IPS-20b (cell line): ENCODE data around the gene PSMA3.

Experiments
- H3K27ac ChIP-seq: one replicate; pipeline ENCODE4 v1.5.1; 2013; ENCODE audit warnings: low read length
- H3K27me3 ChIP-seq: 2 replicates; pipeline ENCODE4 v1.6.1; 2013; ENCODE audit warnings: mild to moderate bottlenecking, low read length, inconsistent platforms; ENCODE audit not compliant: insufficient read depth
- H3K36me3 ChIP-seq: 2 replicates; pipeline ENCODE4 v1.6.1; 2013; ENCODE audit warnings: low read depth, mild to moderate bottlenecking, inconsistent platforms, low read length, moderate library complexity; ENCODE audit not compliant: insufficient read depth
- H3K4me1 ChIP-seq: 2 replicates; pipeline ENCODE4 v1.6.1; 2013; ENCODE audit warnings: mild to moderate bottlenecking, control low read depth, inconsistent platforms, low read length, moderate library complexity; ENCODE audit not compliant: insufficient read depth
- H3K4me3 ChIP-seq: 2 replicates; pipeline ENCODE4 v1.5.1; 2013; ENCODE audit warnings: mild to moderate bottlenecking, low read length, inconsistent platforms
- H3K9ac ChIP-seq: 2 replicates; pipeline ENCODE4 v1.6.1; 2013; ENCODE audit warnings: low read depth, mild to moderate bottlenecking, inconsistent platforms, low read length, moderate library complexity
- H3K9me3 ChIP-seq: 2 replicates; pipeline ENCODE4 v1.6.1; 2013; ENCODE audit warnings: mild to moderate bottlenecking, low read depth, low read length, inconsistent platforms; ENCODE audit not compliant: insufficient read depth

The PSMA3 gene

DNA sequence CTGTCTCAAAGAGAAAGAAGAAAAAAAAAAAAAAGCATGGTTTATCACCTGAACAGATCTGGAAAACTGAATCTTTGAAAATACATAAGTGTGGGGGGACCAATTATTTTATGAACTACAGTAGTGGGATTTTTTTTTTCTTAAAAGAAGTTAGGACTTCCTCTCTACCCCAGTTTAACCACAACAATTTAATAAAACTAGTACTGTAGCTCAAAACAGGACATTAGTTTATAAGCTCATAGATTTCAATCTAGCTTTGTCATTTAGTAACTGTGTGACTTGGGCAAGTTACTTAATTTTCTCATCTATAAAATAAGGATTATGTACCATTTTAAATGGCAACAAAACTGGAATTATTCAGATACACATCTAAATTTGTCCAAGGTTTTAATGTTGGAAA, 30.2 kb downstream of the PSMA3 start:
- no peak overlapping the region for H3K27ac ChIP-seq
- H3K36me3 ChIP-seq, result peaks cover 80% of the 10 kb centered on the region
- H3K27me3 ChIP-seq, result no peaks in the 10 kb centered on the region
- H3K4me3 ChIP-seq, result no peak overlapping the region
- no peaks in the 10 kb centered on the region for H3K9me3 ChIP-seq
- H3K4me1 ChIP-seq, result no peaks in the 10 kb centered on the region
- no peak overlapping the region for H3K9ac ChIP-seq

DNA sequence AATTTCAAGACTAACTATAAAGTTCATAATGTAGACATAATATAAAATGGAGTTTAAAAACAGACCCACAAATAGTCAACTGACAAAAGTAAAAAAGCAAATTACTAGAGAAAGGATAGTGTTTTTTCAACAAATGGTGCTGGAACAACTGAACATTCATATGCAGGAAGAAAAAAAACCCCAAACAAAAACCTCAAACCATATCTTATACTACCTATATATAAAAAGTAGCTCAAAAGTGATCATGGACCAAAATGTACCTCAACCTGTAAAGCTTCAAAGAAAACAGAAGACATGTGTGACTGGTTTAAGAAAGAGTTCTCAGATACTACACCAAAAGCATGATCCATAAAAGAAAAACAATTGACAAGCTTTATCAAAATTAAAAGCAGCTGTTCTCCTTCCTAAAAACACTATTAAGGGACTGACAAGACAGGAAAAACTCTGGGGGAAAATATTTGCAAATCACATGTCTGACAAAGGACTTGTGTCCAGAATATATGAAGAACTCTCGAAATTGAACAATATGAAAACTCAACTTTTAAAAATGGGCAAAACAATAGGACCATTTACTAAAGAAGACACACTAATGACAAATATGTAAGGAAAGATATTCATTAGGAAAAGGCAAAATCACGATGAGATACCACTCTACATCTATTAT, 31.0 kb downstream of the PSMA3 start:
- no peak overlapping the region for H3K27ac ChIP-seq
- H3K4me1 ChIP-seq, result no peaks in the 10 kb centered on the region
- no peaks in the 10 kb centered on the region for H3K9me3 ChIP-seq
- no peak overlapping the region for H3K9ac ChIP-seq
- H3K27me3 ChIP-seq, result no peaks in the 10 kb centered on the region
- H3K36me3 ChIP-seq, result peaks cover 77% of the 10 kb centered on the region
- H3K4me3 ChIP-seq, result no peak overlapping the region

GRCh38 chr14:58276208-58276607, 31.6 kb downstream of the PSMA3 start:
- Histone ChIP-seq H3K27ac (no peak overlapping the region), H3K4me1 (no peaks in the 10 kb centered on the region), H3K9me3 (no peaks in the 10 kb centered on the region), H3K4me3 (no peak overlapping the region), H3K27me3 (no peaks in the 10 kb centered on the region), H3K36me3 (peaks cover 77% of the 10 kb centered on the region), H3K9ac (no peak overlapping the region)

GRCh38 chr14:58278177-58278576, 33.5 kb downstream of the PSMA3 start:
- peaks cover 77% of the 10 kb centered on the region for H3K36me3 ChIP-seq
- H3K27me3 ChIP-seq, result no peaks in the 10 kb centered on the region
- no peak overlapping the region for H3K27ac ChIP-seq
- no peaks in the 10 kb centered on the region for H3K4me1 ChIP-seq
- no peak overlapping the region for H3K4me3 ChIP-seq
- H3K9me3 ChIP-seq, result no peaks in the 10 kb centered on the region
- H3K9ac ChIP-seq, result no peak overlapping the region

GRCh38 chr14:58280954-58281787, 36.5 kb downstream of the PSMA3 start:
- Histone ChIP-seq H3K27me3 (no peaks in the 10 kb centered on the region), H3K4me3 (no peak overlapping the region), H3K9me3 (no peaks in the 10 kb centered on the region), H3K4me1 (no peaks in the 10 kb centered on the region), H3K27ac (no peak overlapping the region), H3K9ac (no peak overlapping the region), H3K36me3 (peaks cover 90% of the 10 kb centered on the region)

GRCh38 chr14:58281969-58282368, 37.3 kb downstream of the PSMA3 start:
- Histone ChIP-seq H3K4me3 (no peak overlapping the region), H3K36me3 (peaks cover 92% of the 10 kb centered on the region), H3K9me3 (no peaks in the 10 kb centered on the region), H3K27me3 (no peaks in the 10 kb centered on the region), H3K4me1 (no peaks in the 10 kb centered on the region), H3K9ac (no peak overlapping the region), H3K27ac (no peak overlapping the region)

DNA sequence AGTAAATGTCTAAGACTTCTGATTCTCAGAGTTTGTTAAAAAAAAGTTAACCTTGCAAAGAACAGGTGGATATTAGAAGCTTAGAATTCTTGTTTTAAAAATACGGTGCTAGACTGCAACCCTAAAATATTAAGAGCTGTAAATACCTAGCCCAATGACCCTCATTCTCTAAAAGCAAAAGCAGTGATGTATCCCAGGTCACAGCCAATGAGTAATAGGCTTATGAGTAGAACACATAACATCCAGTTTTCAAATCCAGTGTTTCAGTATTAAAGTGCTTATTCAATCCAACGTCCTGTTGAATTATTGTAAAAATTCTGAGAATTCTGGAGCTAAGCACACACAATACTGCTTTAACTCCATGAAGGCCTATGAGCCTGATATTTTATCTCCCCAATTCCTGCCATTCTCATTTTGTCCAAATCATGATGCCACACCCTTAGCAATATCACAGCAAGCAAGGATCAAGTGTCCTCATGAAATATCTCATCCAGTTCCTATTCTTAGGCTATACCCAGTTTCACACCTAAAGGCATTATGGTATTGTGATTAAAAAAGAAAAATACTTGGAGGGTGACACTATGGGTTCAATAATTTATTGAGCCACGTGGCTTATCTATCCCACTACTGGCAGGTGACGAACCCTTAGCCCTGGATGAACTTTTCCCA, 38.4 kb downstream of the PSMA3 start:
- Histone ChIP-seq H3K4me3 (no peak overlapping the region), H3K36me3 (peaks cover 94% of the 10 kb centered on the region), H3K4me1 (no peaks in the 10 kb centered on the region), H3K27me3 (no peaks in the 10 kb centered on the region), H3K9me3 (no peaks in the 10 kb centered on the region), H3K9ac (no peak overlapping the region), H3K27ac (no peak overlapping the region)

DNA sequence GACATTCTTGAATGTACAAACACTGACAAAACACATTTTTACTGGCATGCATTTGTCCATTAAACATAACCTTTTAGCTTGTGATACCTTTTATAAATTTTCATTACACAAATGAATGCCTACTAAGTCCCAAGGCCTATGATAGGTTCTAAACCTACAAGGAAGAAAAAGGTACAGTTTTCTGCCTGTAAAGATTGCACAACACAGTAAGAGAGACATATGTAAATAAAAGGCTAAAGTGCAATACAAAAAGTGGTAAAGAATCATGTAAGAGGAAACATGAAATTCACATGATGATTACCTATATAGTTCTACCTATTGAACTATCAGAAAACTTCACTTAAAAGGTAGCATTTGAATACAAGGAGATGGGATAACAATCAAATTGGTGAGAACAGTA, 39.1 kb downstream of the PSMA3 start:
- Histone ChIP-seq H3K4me3 (no peak overlapping the region), H3K9me3 (no peaks in the 10 kb centered on the region), H3K9ac (no peak overlapping the region), H3K27ac (no peak overlapping the region), H3K36me3 (peaks cover 94% of the 10 kb centered on the region), H3K4me1 (no peaks in the 10 kb centered on the region), H3K27me3 (no peaks in the 10 kb centered on the region)

DNA sequence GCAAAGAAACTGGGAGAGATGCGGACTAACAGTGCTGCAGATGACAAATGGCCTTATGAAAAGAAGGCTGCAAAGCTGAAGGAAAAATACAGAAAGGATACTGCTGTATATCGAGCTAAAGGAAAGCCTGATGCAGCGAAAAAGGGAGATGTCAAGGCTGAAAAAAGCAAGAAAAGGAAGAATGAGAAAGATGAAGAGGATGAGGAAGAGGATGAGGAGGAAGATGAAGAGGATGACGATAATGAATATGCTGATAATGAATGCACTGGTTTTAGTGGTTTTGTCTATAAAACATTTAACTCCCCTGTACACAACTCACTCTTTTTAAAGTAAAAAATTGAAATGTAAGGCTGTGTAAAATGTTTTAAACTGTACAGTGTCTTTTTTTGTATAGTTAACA, 40.5 kb downstream of the PSMA3 start:
- H3K27ac ChIP-seq, result no peak overlapping the region
- H3K36me3 ChIP-seq, result peaks cover 96% of the 10 kb centered on the region
- H3K27me3 ChIP-seq, result no peaks in the 10 kb centered on the region
- H3K4me1 ChIP-seq, result no peaks in the 10 kb centered on the region
- no peak overlapping the region for H3K4me3 ChIP-seq
- no peaks in the 10 kb centered on the region for H3K9me3 ChIP-seq
- no peak overlapping the region for H3K9ac ChIP-seq

DNA sequence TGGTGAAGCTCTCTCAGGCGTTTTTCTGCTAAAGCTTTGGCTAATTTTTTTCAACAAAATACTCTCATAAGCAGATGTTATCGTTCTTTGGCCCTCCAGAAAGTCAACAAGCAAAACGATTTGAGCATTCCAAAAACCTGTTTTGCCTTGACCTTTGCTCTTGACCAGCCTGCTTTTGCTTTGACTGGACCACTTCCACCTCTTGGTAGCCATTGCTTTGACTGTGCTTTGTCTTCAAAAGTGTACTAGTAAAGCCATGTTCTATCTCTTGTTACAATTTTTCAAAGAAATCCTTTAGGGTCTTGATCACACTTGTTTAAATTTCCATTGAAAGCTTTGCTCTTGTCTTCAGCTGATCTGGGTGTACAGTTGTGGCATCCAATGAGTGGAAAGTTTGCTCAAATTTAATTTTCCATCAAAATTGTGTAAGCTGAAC, 43.0 kb downstream of the PSMA3 start:
- peaks cover 96% of the 10 kb centered on the region for H3K36me3 ChIP-seq
- no peak overlapping the region for H3K27ac ChIP-seq
- no peaks in the 10 kb centered on the region for H3K4me1 ChIP-seq
- no peak overlapping the region for H3K4me3 ChIP-seq
- no peaks in the 10 kb centered on the region for H3K27me3 ChIP-seq
- H3K9ac ChIP-seq, result no peak overlapping the region
- no peaks in the 10 kb centered on the region for H3K9me3 ChIP-seq

GRCh38 chr14:58288106-58288792, 43.6 kb downstream of the PSMA3 start:
- Histone ChIP-seq H3K9ac (no peak overlapping the region), H3K9me3 (no peaks in the 10 kb centered on the region), H3K27ac (no peak overlapping the region), H3K4me1 (no peaks in the 10 kb centered on the region), H3K27me3 (no peaks in the 10 kb centered on the region), H3K4me3 (no peak overlapping the region), H3K36me3 (peaks cover 96% of the 10 kb centered on the region)
